Prostate gland (tissue), 2 donors: ENCODE data around the gene MCOLN1.

Experiments
- CTCF ChIP-seq, 4 experiments: fragments of 200-600 bp in 2 of 4; fragments of 450-650 bp in 2 of 4; sonication (generic) in 2 of 4; IDR thresholded peaks; 1 replicate in 3 of 4; 2 replicates in 1 of 4; pipeline ENCODE4 v1.5.1; 2016 to 2019; ENCODE audit warnings: antibody characterized with exemption in 4 of 4, mild to moderate bottlenecking in 2 of 4, moderate library complexity in 2 of 4
- POLR2A ChIP-seq: fragments of 450-650 bp; IDR thresholded peaks from one replicate; pipeline ENCODE4 v1.6.1; 2016; ENCODE audit warnings: antibody characterized with exemption, mild to moderate bottlenecking

DNA sequence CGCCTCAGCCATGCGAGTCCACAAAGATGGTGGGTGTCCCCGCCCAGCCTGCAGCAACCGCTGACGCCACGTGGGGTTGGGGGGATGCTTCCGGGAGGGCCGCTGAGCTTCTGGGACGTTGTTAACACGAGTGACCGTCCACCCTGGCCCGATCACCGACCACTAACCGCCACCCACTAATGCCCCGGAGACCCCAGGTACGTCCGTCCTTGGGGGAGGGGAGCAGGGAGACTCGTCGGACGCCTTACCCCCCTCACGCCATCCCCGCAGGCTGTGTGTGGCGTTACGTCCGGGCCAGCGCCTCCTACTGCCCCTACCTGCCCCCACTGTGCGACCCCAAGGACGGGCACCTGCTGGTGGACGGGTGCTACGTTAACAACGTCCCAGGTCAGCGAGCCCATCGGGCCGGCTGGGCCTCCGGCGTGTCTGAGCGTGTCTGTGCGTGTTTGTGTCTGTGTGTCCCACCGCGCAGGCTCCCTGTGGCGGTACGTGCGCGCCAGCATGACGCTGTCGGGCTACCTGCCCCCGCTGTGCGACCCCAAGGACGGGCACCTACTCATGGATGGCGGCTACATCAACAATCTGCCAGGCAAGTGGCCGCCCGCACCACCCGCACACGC lies 34.4 kb downstream of the MCOLN1 start:
- TF ChIP-seq CTCF (IDR thresholded peaks at IDR 0.05) (no peak), POLR2A (no peak)
